Adrenal gland (tissue), 12 donors: ENCODE results near the gene LIMS1. TPM values are rescaled to one million over a fixed set of nuclear protein-coding genes. Genes with fewer than 3 reads are reported as not detected.

Experiments used
- DNase-seq, 7 donors: peaks; one replicate each; pipeline ENCODE4 v3.0.0-alpha.2; 2019 to 2020
- H3K27ac ChIP-seq, 5 donors: fragments of 200-600 bp; sonication (generic) in 4 of 5; 1 replicate in 3 of 5; 2 replicates in 2 of 5; pipeline versions ENCODE4 v1.5.1 to v1.8.0; 2016 to 2020; ENCODE audit warnings: mild to moderate bottlenecking in 1 of 5
- H3K27me3 ChIP-seq: fragments of 200-600 bp; 2 replicates; pipeline ENCODE4 v1.8.0; 2021
- H3K36me3 ChIP-seq, 2 donors: fragments of 200-600 bp; replicated peaks in 1 of 2; 1 replicate in 1 of 2; 2 replicates in 1 of 2; pipeline versions ENCODE4 v1.5.1 to v1.8.0; 2018 to 2022
- H3K4me1 ChIP-seq, 2 donors: fragments of 200-600 bp; replicated peaks in 1 of 2; 1 replicate in 1 of 2; 2 replicates in 1 of 2; pipeline versions ENCODE4 v1.5.1 to v1.8.0; 2018 to 2021
- H3K4me3 ChIP-seq, 4 donors: fragments of 200-600 bp; sonication (generic) in 3 of 4; one replicate each; pipeline ENCODE4 v1.5.1; 2016 to 2018
- H3K9me3 ChIP-seq, 3 donors: fragments of 200-600 bp; sonication (generic) in 1 of 3; replicated peaks in 1 of 3; 1 replicate in 2 of 3; 2 replicates in 1 of 3; pipeline versions ENCODE4 v1.5.1 to v1.8.0; 2016 to 2021
- POLR2A ChIP-seq, 2 donors: fragments of 450-650 bp; IDR thresholded peaks; one replicate each; pipeline ENCODE4 v1.6.1; 2017; ENCODE audit warnings: antibody characterized with exemption in 2 of 2, mild to moderate bottlenecking in 2 of 2, moderate library complexity in 1 of 2
- WGBS, 4 donors: extraction: QIAGEN DNeasy Blood & Tissue Kit in 2 of 4; methylation state at CpG; one replicate each; pipeline versions ENCODE4 v1.1.5 to v1.1.7; 2013 to 2017; 5-methylcytosine and 5-hydroxymethylcytosine counted together
- intact Hi-C, 2 donors: fragments of 100-400 bp; cut with DNase I; formaldehyde crosslinking; loops; one replicate each; pipeline versions ENCODE4 v1.14.1 to v1.15.0; 2022 to 2023
- polyA plus RNA-seq, 3 donors: library from polyadenylated mRNA; stranded (reverse); fragments of 200-250 nt in 2 of 3; fragments of 350-450 nt in 1 of 3; fragmentation: Illumina TruSeq in 1 of 3; extraction: RNeasy Lipid Tissue Mini Kit (QIAGEN cat#74804) in 1 of 3; gene quantifications; one replicate each; pipeline ENCODE4 v1.2.3, GENCODE V29; 2013 to 2014
- total RNA-seq, 9 donors: library from RNA; depleted of rRNA in 4 of 9; stranded (reverse); fragments of >200 nt in 4 of 9; fragments of 120-200 nt in 1 of 9; fragmentation: NEBNext Ultra II Directional in 1 of 9; extraction: Animal tissue kit (Norgen Biotek cat#: 25700) in 1 of 9; gene quantifications; one replicate each; pipeline versions ENCODE4 v1.1.0 to v1.2.4, GENCODE V29; 2013 to 2023
- TF ChIP-seq, protein P1 (sequence below), 6 experiments: fragments of 450-650 bp in 4 of 6; fragments of 200-600 bp in 2 of 6; sonication (generic) in 1 of 6; IDR thresholded peaks; 1 replicate in 5 of 6; 2 replicates in 1 of 6; pipeline versions ENCODE4 v1.5.1 to v1.8.0; 2016 to 2021; ENCODE audit warnings: antibody characterized with exemption in 6 of 6, mild to moderate bottlenecking in 2 of 6, moderate library complexity in 1 of 6
- donor health status: healthy with polysubstance abuse.
- donor health status: Bipolar disorder and iron deficiency.
- donor health status: DM: yes; HTN: yes; CAD: no.
- donor health status: DM: no; HTN: no; CAD: no.
- donor health status: DM: no; HTN: no; CAD: no.
- donor health status: DM: yes; HTN: yes; CAD: no.

LIMS1 gene
- total and polyA plus RNA-seq, 12 donors = 33.5 to 182 (median 111) TPM

DNA sequence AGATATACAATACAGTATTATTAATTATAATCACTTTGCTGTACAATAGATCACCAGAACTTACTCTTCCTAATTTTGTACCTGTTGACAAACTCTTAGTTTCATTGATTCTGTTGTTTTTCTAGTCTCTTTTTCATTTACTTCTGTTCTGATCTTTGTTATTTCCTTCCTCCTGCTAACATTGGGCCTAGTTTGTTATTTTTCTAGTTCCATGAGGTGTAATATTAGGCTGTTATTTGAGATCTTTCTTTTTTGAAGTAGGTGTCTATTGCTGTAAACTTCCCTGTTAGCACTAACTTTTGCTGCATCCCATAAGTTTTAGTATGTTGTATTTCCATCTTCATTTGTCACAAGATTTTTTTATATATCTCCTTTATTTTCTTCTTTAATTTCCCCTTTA is 55.1 kb downstream of the LIMS1 start:
- H3K4me1 ChIP-seq = peaks cover 40 to 63% of the 10 kb centered on the region in 2 donors
- no peaks in the 10 kb centered on the region for H3K27me3 ChIP-seq
- H3K36me3 ChIP-seq = no peaks in the 10 kb centered on the region
- DNase-seq = no peak
- peak overlapping the region in 4 of 5 donors; percentile 15 to 85 (median 82) for H3K27ac ChIP-seq
- intact Hi-C loops = loop anchor here (10.0 kb wide), 2 partner anchors 55 to 245 kb away; partner anchors contain the start of gene LIMS1 (in 2 of the 2)
- H3K4me3 ChIP-seq = peak overlapping the region in 1 of 4 donors; percentile 18
- TF ChIP-seq, protein P1, sequence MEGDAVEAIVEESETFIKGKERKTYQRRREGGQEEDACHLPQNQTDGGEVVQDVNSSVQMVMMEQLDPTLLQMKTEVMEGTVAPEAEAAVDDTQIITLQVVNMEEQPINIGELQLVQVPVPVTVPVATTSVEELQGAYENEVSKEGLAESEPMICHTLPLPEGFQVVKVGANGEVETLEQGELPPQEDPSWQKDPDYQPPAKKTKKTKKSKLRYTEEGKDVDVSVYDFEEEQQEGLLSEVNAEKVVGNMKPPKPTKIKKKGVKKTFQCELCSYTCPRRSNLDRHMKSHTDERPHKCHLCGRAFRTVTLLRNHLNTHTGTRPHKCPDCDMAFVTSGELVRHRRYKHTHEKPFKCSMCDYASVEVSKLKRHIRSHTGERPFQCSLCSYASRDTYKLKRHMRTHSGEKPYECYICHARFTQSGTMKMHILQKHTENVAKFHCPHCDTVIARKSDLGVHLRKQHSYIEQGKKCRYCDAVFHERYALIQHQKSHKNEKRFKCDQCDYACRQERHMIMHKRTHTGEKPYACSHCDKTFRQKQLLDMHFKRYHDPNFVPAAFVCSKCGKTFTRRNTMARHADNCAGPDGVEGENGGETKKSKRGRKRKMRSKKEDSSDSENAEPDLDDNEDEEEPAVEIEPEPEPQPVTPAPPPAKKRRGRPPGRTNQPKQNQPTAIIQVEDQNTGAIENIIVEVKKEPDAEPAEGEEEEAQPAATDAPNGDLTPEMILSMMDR (IDR thresholded peaks at IDR 0.05) = no peak
- no peak for TF ChIP-seq POLR2A (IDR thresholded peaks at IDR 0.05)
- H3K9me3 ChIP-seq = no peaks in the 10 kb centered on the region

GRCh38 chr2:108589781-108590180 is 55.5 kb downstream of the LIMS1 start:
- no peaks in the 10 kb centered on the region for H3K27me3 ChIP-seq
- intact Hi-C loops = loop anchor here (10.0 kb wide), 2 partner anchors 55 to 245 kb away; partner anchors contain the start of gene LIMS1 (in 2 of the 2)
- TF ChIP-seq POLR2A (IDR thresholded peaks at IDR 0.05) = no peak
- TF ChIP-seq, protein P1 (IDR thresholded peaks at IDR 0.05) = no peak
- H3K4me1 ChIP-seq = peaks cover 44 to 66% of the 10 kb centered on the region in 2 donors
- no peak for DNase-seq
- H3K9me3 ChIP-seq = no peaks in the 10 kb centered on the region
- H3K36me3 ChIP-seq = no peaks in the 10 kb centered on the region
- peak overlapping the region in 3 of 5 donors; percentile 2 to 85 (median 82) for H3K27ac ChIP-seq
- WGBS, 4 donors = 75 to 85% (median 80%) methylated on average over 2 of the region's 2 CpGs
- peak overlapping the region in 1 of 4 donors; percentile 18 for H3K4me3 ChIP-seq

- intact Hi-C loops = no loop called here
- no peaks in the 10 kb centered on the region for H3K9me3 ChIP-seq
- no peak overlapping the region for H3K4me3 ChIP-seq
- H3K27me3 ChIP-seq = no peaks in the 10 kb centered on the region
- TF ChIP-seq, protein P1 (IDR thresholded peaks at IDR 0.05) = no peak
- no peak for TF ChIP-seq POLR2A (IDR thresholded peaks at IDR 0.05)
- peak in 1 of 7 donors; percentile 54 for DNase-seq
- peak overlapping the region in 1 of 5 donors; percentile 67 for H3K27ac ChIP-seq
- no peaks in the 10 kb centered on the region for H3K36me3 ChIP-seq
- peaks cover 47 to 63% of the 10 kb centered on the region in 2 donors for H3K4me1 ChIP-seq
- WGBS, 4 donors = 69 to 85% (median 79%) methylated on average over 6 of the region's 6 CpGs
Observed at GRCh38 chr2:108591163-108591562, 56.9 kb downstream of the LIMS1 start.

DNA sequence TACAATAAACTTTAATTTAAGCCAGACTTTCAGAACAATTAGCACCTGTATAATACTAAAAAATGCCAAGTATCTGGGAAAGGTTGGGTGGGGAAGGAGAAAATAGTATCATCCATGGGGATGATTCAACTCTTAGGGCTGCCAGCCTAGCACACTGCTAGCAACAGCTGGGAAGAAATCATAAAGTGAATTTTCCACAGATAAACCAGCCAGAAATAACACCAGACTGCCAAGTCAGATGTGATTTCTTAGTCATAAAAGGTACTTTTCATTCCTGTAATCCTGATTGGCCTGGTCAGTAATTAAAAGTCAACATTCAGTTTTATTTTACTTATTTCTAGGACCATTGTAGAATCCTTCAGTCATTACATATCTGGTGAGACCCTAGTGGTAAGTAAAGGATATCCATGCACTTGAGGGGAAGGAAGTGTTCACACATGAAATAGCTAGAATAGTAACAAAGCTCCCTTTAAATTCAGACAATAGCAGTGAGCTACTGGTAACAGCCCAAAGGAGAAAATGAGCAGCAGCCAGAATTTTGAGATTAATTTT is 59.4 kb downstream of the LIMS1 start:
- Histone ChIP-seq H3K4me1 (peaks cover 25 to 40% of the 10 kb centered on the region in 2 donors), H3K4me3 (peak overlapping the region in 1 of 4 donors; percentile 6), H3K27ac (peak overlapping the region; percentile 47 to 84 (median 63)), H3K27me3 (no peaks in the 10 kb centered on the region), H3K9me3 (no peaks in the 10 kb centered on the region), H3K36me3 (no peaks in the 10 kb centered on the region)
- intact Hi-C loops = no loop called here
- peak in 2 of 7 donors; percentile 42 to 46 for DNase-seq
- no peak for TF ChIP-seq POLR2A (IDR thresholded peaks at IDR 0.05)
- TF ChIP-seq, protein P1 (IDR thresholded peaks at IDR 0.05) = peak in 2 of 6 experiments; percentile 14 to 41
